Thoracic aorta (tissue), 2 donors: ENCODE measurements around the gene LBHD2. TPM values are rescaled to one million over a fixed set of nuclear protein-coding genes. Genes with fewer than 3 reads are reported as not detected.

Experiments used
- ATAC-seq: fragments of 150-250 bp; one replicate; pipeline ENCODE4 v1.8.0; 2017; ENCODE audit warnings: low read depth; ENCODE audit not compliant: insufficient number of reproducible peaks, low FRiP score
- DNase-seq: peaks from one replicate; pipeline ENCODE4 v3.0.0-alpha.2; 2020; ENCODE audit warnings: low spot score
- H3K27ac ChIP-seq, 2 donors: fragments of 200-600 bp; sonication (generic); 1 replicate in 1 of 2; 2 replicates in 1 of 2; pipeline ENCODE4 v1.5.1; 2016; ENCODE audit warnings: mild to moderate bottlenecking in 2 of 2, moderate library complexity in 2 of 2
- H3K27me3 ChIP-seq: fragments of 200-600 bp; sonication (generic); replicated peaks from 2 replicates; pipeline ENCODE4 v1.6.0; 2016; ENCODE audit warnings: mild to moderate bottlenecking; ENCODE audit not compliant: insufficient read depth
- H3K36me3 ChIP-seq: fragments of 200-600 bp; sonication (generic); one replicate; pipeline ENCODE4 v1.5.1; 2016
- H3K4me1 ChIP-seq, 2 donors: fragments of 200-600 bp; sonication (generic); 1 replicate in 1 of 2; 2 replicates in 1 of 2; pipeline versions ENCODE4 v1.5.1 to v1.6.0; 2016; ENCODE audit warnings: low read depth in 2 of 2, mild to moderate bottlenecking in 1 of 2; ENCODE audit not compliant: control insufficient read depth in 1 of 2
- H3K4me3 ChIP-seq: fragments of 200-600 bp; sonication (generic); 2 replicates; pipeline ENCODE4 v1.5.1; 2016; ENCODE audit warnings: mild to moderate bottlenecking
- H3K9me3 ChIP-seq: fragments of 200-600 bp; sonication (generic); 2 replicates; pipeline ENCODE4 v1.5.1; 2016
- CTCF ChIP-seq: fragments of 200-600 bp; sonication (generic); IDR thresholded peaks from one replicate; pipeline ENCODE4 v1.5.1; 2019; ENCODE audit warnings: antibody characterized with exemption
- total RNA-seq, 2 donors: library from RNA; depleted of rRNA; stranded (reverse); fragments of >200 nt; gene quantifications; one replicate each; pipeline versions ENCODE4 v1.1.0 to v1.2.3, GENCODE V29; 2016

LBHD2 gene
- total RNA-seq, 2 donors from 2014 or later: not detected

GRCh38 chr14:103093856-103094405, 9.9 kb downstream of the LBHD2 start:
- no peak overlapping the region for H3K4me3 ChIP-seq
- TF ChIP-seq CTCF: no peak
- H3K27ac ChIP-seq: no peak overlapping the region

GRCh38 chr14:103094406-103095209, 10.6 kb downstream of the LBHD2 start, which contains the start of gene EXOC3L4:
TSS of gene EXOC3L4 (plus strand) at chr14:103094725. CDS start at chr14:103100220, 5,495 bp downstream.
- TF ChIP-seq CTCF: no peak
- no peak within 1 kb of the TSS for H3K27ac ChIP-seq
- no peak within 1 kb of the TSS for H3K4me3 ChIP-seq
- no peaks in the 10 kb centered on the region for H3K27me3 ChIP-seq
- DNase-seq: no peak
- H3K36me3 ChIP-seq: no peaks in the 10 kb centered on the region
- no peak for ATAC-seq
- no peaks in the 10 kb centered on the region for H3K9me3 ChIP-seq
- peaks cover 5 to 6% of the 10 kb centered on the region in 2 donors for H3K4me1 ChIP-seq

More at GRCh38 chr14:103093856-103094405, 9.9 kb downstream of the LBHD2 start:
- Histone ChIP-seq H3K36me3 (no peaks in the 10 kb centered on the region), H3K27me3 (no peaks in the 10 kb centered on the region), H3K4me1 (peaks cover 5 to 6% of the 10 kb centered on the region in 2 donors), H3K9me3 (no peaks in the 10 kb centered on the region)
- DNase-seq: no peak
- ATAC-seq: no peak

GRCh38 chr14:103095210-103095778, 11.3 kb downstream of the LBHD2 start:
- Histone ChIP-seq H3K27ac (no peak overlapping the region), H3K4me1 (peaks cover 5 to 6% of the 10 kb centered on the region in 2 donors), H3K27me3 (no peaks in the 10 kb centered on the region), H3K4me3 (no peak overlapping the region), H3K36me3 (no peaks in the 10 kb centered on the region), H3K9me3 (no peaks in the 10 kb centered on the region)
- no peak for TF ChIP-seq CTCF
- DNase-seq: no peak
- no peak for ATAC-seq

GRCh38 chr14:103096387-103096786, 12.4 kb downstream of the LBHD2 start:
- peaks cover under 1 to 1% of the 10 kb centered on the region in 2 donors for H3K4me1 ChIP-seq
- H3K4me3 ChIP-seq: no peak overlapping the region
- ATAC-seq (no peak), DNase-seq (no peak)
- H3K27me3 ChIP-seq: no peaks in the 10 kb centered on the region
- no peak overlapping the region for H3K27ac ChIP-seq
- TF ChIP-seq CTCF: no peak
- no peaks in the 10 kb centered on the region for H3K9me3 ChIP-seq
- H3K36me3 ChIP-seq: no peaks in the 10 kb centered on the region
